Umbilical cord (tissue), 2 donors: ENCODE measurements around the gene PCAT6. TPM values are rescaled to one million over a fixed set of nuclear protein-coding genes. Genes with fewer than 3 reads are reported as not detected.
A peak's percentile ranks its signal among the peaks of the same experiment; 100 is the strongest.

Experiments used
- DNase-seq: peaks from one replicate; pipeline ENCODE4 v3.0.0-alpha.2; 2015; ENCODE audit warnings: low spot score
- total RNA-seq: library from RNA; depleted of rRNA; stranded (reverse); fragments of >200 nt; gene quantifications from one replicate; pipeline ENCODE4 v1.2.3, GENCODE V29; 2014; ENCODE audit warnings: low replicate concordance; ENCODE audit not compliant: insufficient read depth

The PCAT6 gene
- total RNA-seq, 1 donor from 2014 or later: not detected

DNA sequence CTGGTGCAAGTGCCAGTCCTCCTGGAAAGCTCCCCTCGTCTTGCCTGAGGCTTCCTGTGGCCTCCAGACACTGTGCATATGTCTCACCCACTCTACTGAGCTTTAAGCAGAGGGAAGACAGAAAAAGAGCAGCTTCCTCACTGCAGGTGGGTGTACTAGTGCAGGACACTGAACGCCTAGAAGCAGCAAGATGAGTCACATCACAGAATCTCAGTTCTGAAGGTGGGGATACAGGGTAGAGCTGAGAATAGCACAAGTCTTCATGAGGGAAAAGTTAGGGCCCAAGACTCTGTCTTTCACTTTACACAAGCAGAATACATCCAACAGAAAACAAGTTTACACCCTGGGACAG is 37.4 kb downstream of the PCAT6 start:
- DNase-seq: no peak

GRCh38 chr1:202850593-202851362 is 40.0 kb downstream of the PCAT6 start:
- DNase-seq: peak; percentile 29

DNA sequence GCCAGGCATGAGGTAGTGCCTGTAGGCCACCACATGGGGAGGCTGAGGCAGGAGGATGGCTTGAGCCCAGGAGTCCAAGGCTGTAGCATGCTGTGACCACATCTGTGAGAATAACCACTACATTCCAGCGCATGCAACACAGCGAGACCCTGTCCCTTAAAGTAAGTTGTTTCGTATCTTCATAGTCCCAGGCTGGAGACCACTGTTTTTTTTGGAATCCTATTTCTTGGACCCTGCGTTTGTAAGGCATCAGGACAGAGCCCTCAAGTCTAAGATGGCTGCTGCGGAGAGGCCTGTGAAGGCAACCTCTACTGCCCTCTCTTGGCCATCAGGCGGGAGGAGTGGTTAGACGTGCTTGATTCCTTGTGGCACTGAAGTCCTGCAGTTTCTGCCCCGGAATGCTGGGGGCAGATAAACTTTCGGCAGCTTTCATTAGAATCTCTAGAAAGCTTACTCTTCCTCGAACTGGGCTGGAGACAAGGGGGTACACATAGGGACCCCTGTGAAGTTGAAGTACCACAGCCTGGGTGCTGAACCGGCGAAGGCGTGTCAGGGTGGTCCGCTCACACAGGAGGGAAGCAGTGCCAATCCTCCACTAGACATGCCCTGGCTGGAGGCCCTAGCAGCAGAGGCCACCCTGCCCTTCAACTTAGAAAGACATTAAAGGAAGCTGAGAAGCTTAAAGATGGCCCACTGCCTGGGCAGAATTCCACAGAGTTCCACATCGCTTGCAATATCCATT is 41.6 kb downstream of the PCAT6 start:
- DNase-seq: peak; percentile 42

- DNase-seq: no peak
Measured at GRCh38 chr1:202854787-202855186, 44.0 kb downstream of the PCAT6 start.

DNA sequence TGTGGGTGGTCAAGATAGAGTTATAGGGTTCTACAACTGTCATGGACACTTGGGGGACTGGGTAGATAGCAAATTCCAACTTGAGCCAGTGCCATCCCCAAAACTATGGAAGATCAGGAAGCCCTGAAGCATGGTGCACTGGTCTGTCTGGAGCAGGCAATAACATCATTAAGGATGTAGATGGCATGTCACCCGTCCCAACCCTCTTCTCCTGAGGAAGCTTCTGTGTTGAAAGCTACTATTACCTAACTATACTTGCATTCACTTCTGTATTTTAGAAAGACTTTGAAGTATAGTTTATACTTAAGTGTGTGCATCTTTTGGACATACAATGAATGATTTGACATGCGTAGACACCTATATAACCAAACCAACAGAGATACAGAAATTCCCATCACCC is 45.3 kb downstream of the PCAT6 start:
- DNase-seq: no peak

DNA sequence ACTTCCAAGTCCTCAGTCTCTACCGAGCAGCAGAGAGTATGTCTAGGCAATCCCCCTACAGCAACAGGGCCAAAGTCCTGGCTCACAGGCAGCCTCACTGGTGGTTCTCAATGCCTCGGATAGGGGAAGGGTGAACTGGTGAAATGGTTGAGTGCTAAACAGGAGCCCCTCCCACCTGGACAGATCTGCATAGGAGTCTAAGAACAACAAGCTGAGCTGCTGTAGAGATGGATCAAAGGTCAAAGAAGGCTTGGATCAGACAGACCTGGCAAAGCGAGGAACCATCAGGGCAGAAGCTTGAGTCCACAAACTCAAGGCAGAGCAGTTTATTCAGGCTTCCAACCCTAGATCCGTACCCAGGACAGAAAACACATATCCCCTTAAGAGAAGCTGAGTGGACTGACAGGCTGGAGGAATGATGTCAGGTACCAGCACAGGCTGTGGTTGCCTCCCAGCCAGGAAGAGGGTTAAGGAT is 46.4 kb downstream of the PCAT6 start:
- DNase-seq: no peak

GRCh38 chr1:202858331-202858730 is 47.6 kb downstream of the PCAT6 start:
- peak; percentile 45 for DNase-seq

DNA sequence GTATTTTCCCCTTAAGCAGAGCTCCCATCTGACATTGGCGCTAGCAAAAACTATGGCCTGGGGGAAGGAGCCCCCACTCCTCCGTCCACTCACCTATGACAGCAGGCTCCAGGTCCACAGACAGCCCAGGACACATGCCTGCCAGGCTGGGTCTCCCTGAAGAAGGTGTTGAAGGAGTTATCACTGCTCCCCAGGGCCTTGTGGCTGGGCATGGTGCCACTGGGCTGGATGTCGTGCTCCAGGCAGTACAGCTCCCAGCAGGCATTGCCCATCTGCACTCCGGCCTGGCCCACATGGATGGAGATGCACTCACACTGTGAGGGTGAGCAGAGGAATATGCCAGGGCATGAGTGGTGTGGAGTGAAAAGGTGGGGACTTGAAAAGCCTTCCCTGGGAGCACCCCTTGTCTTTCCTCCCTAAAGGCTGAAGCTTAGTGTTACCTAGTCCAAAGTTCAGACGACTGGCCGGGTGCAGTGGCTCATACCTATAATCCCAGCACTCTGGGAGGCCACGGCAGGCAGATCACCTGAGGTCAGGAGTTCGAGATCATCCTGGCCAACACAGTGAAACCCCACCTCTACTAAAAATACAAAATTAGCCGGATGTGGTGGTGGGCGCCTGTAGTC is 48.1 kb downstream of the PCAT6 start:
- no peak for DNase-seq

DNA sequence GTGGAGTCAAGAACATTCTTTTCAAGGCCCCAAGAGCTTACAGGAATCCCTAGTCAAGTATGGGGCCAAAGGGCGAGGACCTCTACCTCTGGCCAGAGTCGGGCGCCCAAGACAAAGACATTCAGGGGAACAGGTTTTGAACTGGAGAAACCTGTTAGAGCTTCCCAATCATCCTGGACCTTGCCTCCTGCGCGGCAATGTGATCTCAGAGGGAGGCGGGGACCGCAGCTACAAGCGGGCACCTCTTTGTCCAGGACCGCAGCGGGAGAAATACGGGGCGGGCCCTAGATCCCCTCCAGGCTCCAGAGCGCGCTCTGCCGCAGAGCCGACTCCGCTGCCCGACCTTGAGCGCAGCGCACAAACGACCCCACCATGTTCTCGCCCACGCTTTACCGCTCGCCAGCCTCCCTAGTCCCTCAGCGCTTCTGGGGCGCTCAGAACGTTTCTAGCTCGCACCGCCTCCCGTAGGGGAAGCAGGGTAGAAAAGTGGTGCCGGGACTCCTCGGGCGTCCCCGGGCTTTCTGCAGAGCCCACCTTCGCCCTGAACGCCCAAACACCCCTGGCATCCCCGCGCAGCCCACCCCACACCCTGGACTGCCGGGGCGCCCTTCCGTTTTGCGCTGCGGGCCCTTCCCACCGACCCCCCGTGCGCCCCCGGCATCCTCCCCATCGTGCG is 50.1 kb downstream of the PCAT6 start:
- DNase-seq: peak; percentile 54

Other genes with a start within 250 kb of the PCAT6 start
- 1.7 TPM for gene SYT2, start 100.5 kb upstream of the PCAT6 start, total RNA-seq
- 186 TPM for gene KDM5B, start 2.5 kb upstream of the PCAT6 start, total RNA-seq
- 5.3 TPM for gene RABIF, start 78.2 kb downstream of the PCAT6 start, total RNA-seq
- gene KLHL12, start 116.3 kb downstream of the PCAT6 start, total RNA-seq: 21.7 TPM
- gene ADIPOR1, start 147.4 kb downstream of the PCAT6 start, total RNA-seq: 90.8 TPM
- 28.2 TPM for gene CYB5R1, start 156.3 kb downstream of the PCAT6 start, total RNA-seq
- gene TMEM183A, start 196.4 kb downstream of the PCAT6 start, total RNA-seq: 41.7 TPM
- 23.1 TPM for gene PPFIA4, start 215.5 kb downstream of the PCAT6 start, total RNA-seq